Kidney capillary endothelial cell (primary cell): ENCODE data around the gene RPLP2.

Source experiments
- DNase-seq: peaks from one replicate; pipeline ENCODE4 v3.0.0-alpha.2; 2018; ENCODE audit warnings: low spot score

Gene RPLP2

GRCh38 chr11:836700-837099 is 26.9 kb downstream of the RPLP2 start:
- DNase-seq: no peak

GRCh38 chr11:837189-837989 is 27.6 kb downstream of the RPLP2 start:
- DNase-seq: no peak

GRCh38 chr11:837990-838307 is 28.2 kb downstream of the RPLP2 start:
- DNase-seq: no peak

- no peak for DNase-seq
These were observed 28.9 kb downstream of the RPLP2 start for GRCh38 chr11:838441-839279.

- DNase-seq: no peak
These were observed 29.5 kb downstream of the RPLP2 start for GRCh38 chr11:839280-839623.

- DNase-seq: no peak
These were observed 30.3 kb downstream of the RPLP2 start for GRCh38 chr11:839875-840617.

- DNase-seq: no peak
These were observed 32.2 kb downstream of the RPLP2 start for GRCh38 chr11:841981-842369.

GRCh38 chr11:842370-843002 is 32.7 kb downstream of the RPLP2 start, which contains the start of the genes POLR2L and TSPAN4:
TSS of gene POLR2L (minus strand) at chr11:842529. CDS start at chr11:842508, 21 bp downstream.
TSS of gene TSPAN4 (plus strand) at chr11:842852. CDS start at chr11:850305, 7,453 bp downstream.
- DNase-seq: peak; percentile 81

- no peak for DNase-seq
These were observed 33.4 kb downstream of the RPLP2 start for GRCh38 chr11:843086-843734.

- DNase-seq: peak; percentile 88
These were observed 34.3 kb downstream of the RPLP2 start for GRCh38 chr11:843818-844692.

GRCh38 chr11:844693-845644 is 35.2 kb downstream of the RPLP2 start:
- DNase-seq: no peak

- DNase-seq: no peak
These were observed 36.2 kb downstream of the RPLP2 start for GRCh38 chr11:845872-846495.

- DNase-seq: no peak
These were observed 36.8 kb downstream of the RPLP2 start for GRCh38 chr11:846496-847098.

- DNase-seq: no peak
These were observed 38.1 kb downstream of the RPLP2 start for GRCh38 chr11:847876-848275.

- no peak for DNase-seq
These were observed 38.7 kb downstream of the RPLP2 start for GRCh38 chr11:848380-848931.

- DNase-seq: no peak
These were observed 39.5 kb downstream of the RPLP2 start for GRCh38 chr11:849104-849824.

- no peak for DNase-seq
These were observed 40.4 kb downstream of the RPLP2 start for GRCh38 chr11:849951-850774.
